GM21447 (cell line): ENCODE measurements around the gene ARAP1.

Experiments used
- ATAC-seq: cut with Tn5 transposase; IDR thresholded peaks from one replicate; pipeline ENCODE4 v1.9.1; 2021; ENCODE audit not compliant: unreplicated experiment

Gene ARAP1

GRCh38 chr11:72685560-72686480 is 66.4 kb downstream of the ARAP1 start:
- ATAC-seq = no peak

- ATAC-seq = no peak
Measured at GRCh38 chr11:72684236-72684912, 67.8 kb downstream of the ARAP1 start.

- no peak for ATAC-seq
Measured at GRCh38 chr11:72683782-72684200, 68.4 kb downstream of the ARAP1 start.

- no peak for ATAC-seq
Measured at GRCh38 chr11:72682858-72683243, 69.4 kb downstream of the ARAP1 start.

- ATAC-seq = no peak
Measured at GRCh38 chr11:72682238-72682857, 69.9 kb downstream of the ARAP1 start.

- ATAC-seq = no peak
Measured at GRCh38 chr11:72681226-72682153, 70.7 kb downstream of the ARAP1 start.

GRCh38 chr11:72680624-72681158 is 71.5 kb downstream of the ARAP1 start:
- ATAC-seq = no peak

- ATAC-seq = no peak
Measured at GRCh38 chr11:72679869-72680268, 72.3 kb downstream of the ARAP1 start.

GRCh38 chr11:72678524-72678923 is 73.7 kb downstream of the ARAP1 start:
- no peak for ATAC-seq

GRCh38 chr11:72676861-72677341 is 75.3 kb downstream of the ARAP1 start:
- ATAC-seq = no peak

- ATAC-seq = no peak
Measured at GRCh38 chr11:72675221-72675620, 77.0 kb downstream of the ARAP1 start.

- ATAC-seq = no peak
Measured at GRCh38 chr11:72673943-72674828, 78.0 kb downstream of the ARAP1 start, which contains the start of gene PDE2A. Gene PDE2A (minus strand): TSS chr11:72674422. CDS start chr11:72674207, 215 bp downstream.

- ATAC-seq = no peak
Measured at GRCh38 chr11:72673284-72673942, 78.8 kb downstream of the ARAP1 start.

- no peak for ATAC-seq
Measured at GRCh38 chr11:72672597-72673238, 79.5 kb downstream of the ARAP1 start.

- no peak for ATAC-seq
Measured at GRCh38 chr11:72671152-72672099, 80.8 kb downstream of the ARAP1 start.

- ATAC-seq = no peak
Measured at GRCh38 chr11:72670041-72670440, 82.2 kb downstream of the ARAP1 start.

GRCh38 chr11:72669527-72669926 is 82.7 kb downstream of the ARAP1 start:
- ATAC-seq = no peak
